ENCODE results near the gene ELF2. TPM values are rescaled to one million over a fixed set of nuclear protein-coding genes. Genes with fewer than 3 reads are reported as not detected.

The ELF2 gene
- polyA plus RNA-seq, 1 donor from 2014 or later, result 105 TPM

GRCh38 chr4:139146926-139147629 lies 29.9 kb downstream of the ELF2 start:
- Histone ChIP-seq H3K9me2 (ENCODE audit: insufficient read depth, low read length) (no peaks in the 10 kb centered on the region), H3K4me2 (ENCODE audit: low read length) (no peak overlapping the region), H3K79me2 (replicated peaks; ENCODE audit: insufficient read depth, low read length) (peaks cover 85% of the 10 kb centered on the region), H3F3A (ENCODE audit: insufficient read depth, low read length, poor library complexity, severe bottlenecking) (no peaks in the 10 kb centered on the region), H3K36me3 (ENCODE audit: insufficient read depth, low read length) (no peaks in the 10 kb centered on the region), H3K9me3 (ENCODE audit: low read length) (no peaks in the 10 kb centered on the region), H4K20me1 (ENCODE audit: insufficient read depth) (no peaks in the 10 kb centered on the region), H3K9ac (ENCODE audit: low read length) (no peak overlapping the region), H3K27ac (ENCODE audit: low read length) (no peak overlapping the region), H2AFZ (ENCODE audit: low read depth, low read length) (no peak overlapping the region), H3K27me3 (ENCODE audit: insufficient read depth, low read depth, low read length) (no peaks in the 10 kb centered on the region), H3K4me3 (ENCODE audit: low read length) (no peak overlapping the region)
- TF ChIP-seq TAF1 (IDR thresholded peaks at IDR 0.05; ENCODE audit: low read depth) (no peak), SMC3 (conservative IDR thresholded peaks at IDR 0.05; ENCODE audit: poor library complexity) (no peak), EZH2 (IDR thresholded peaks at IDR 0.05; ENCODE audit: borderline replicate concordance, insufficient read depth, low read length, poor library complexity, severe bottlenecking) (no peak), REST (IDR thresholded peaks at IDR 0.05; ENCODE audit: borderline replicate concordance) (no peak), CTCF (IDR thresholded peaks at IDR 0.05; ENCODE audit: poor library complexity, severe bottlenecking) (no peak), EP300 (conservative IDR thresholded peaks at IDR 0.05; ENCODE audit: poor library complexity, severe bottlenecking) (no peak), POLR2AphosphoS5 (IDR thresholded peaks at IDR 0.05) (no peak), RAD21 (conservative IDR thresholded peaks at IDR 0.05) (no peak), MXI1 (conservative IDR thresholded peaks at IDR 0.05; ENCODE audit: poor library complexity, severe bottlenecking) (no peak)

GRCh38 chr4:139145552-139145932 lies 31.5 kb downstream of the ELF2 start:
- TF ChIP-seq RAD21 (conservative IDR thresholded peaks at IDR 0.05) (no peak), TAF1 (IDR thresholded peaks at IDR 0.05; ENCODE audit: low read depth) (no peak), EZH2 (IDR thresholded peaks at IDR 0.05; ENCODE audit: borderline replicate concordance, insufficient read depth, low read length, poor library complexity, severe bottlenecking) (no peak), SMC3 (conservative IDR thresholded peaks at IDR 0.05; ENCODE audit: poor library complexity) (no peak)
- H4K20me1 ChIP-seq (ENCODE audit: insufficient read depth), result no peaks in the 10 kb centered on the region
- no peaks in the 10 kb centered on the region for H3F3A ChIP-seq (ENCODE audit: insufficient read depth, low read length, poor library complexity, severe bottlenecking)
- H3K4me2 ChIP-seq (ENCODE audit: low read length), result no peak overlapping the region
- no peak overlapping the region for H3K27ac ChIP-seq (ENCODE audit: low read length)
- no peaks in the 10 kb centered on the region for H3K9me3 ChIP-seq (ENCODE audit: low read length)
- H3K79me2 ChIP-seq (replicated peaks; ENCODE audit: insufficient read depth, low read length), result peaks cover 87% of the 10 kb centered on the region
- no peak overlapping the region for H3K9ac ChIP-seq (ENCODE audit: low read length)
- H3K27me3 ChIP-seq (ENCODE audit: insufficient read depth, low read depth, low read length), result no peaks in the 10 kb centered on the region
- no peaks in the 10 kb centered on the region for H3K9me2 ChIP-seq (ENCODE audit: insufficient read depth, low read length)
- H3K36me3 ChIP-seq (ENCODE audit: insufficient read depth, low read length), result no peaks in the 10 kb centered on the region
- H3K4me3 ChIP-seq (ENCODE audit: low read length), result no peak overlapping the region
- no peak overlapping the region for H2AFZ ChIP-seq (ENCODE audit: low read depth, low read length)

Data from neural cell (in vitro differentiated cells).